HG03139 (cell line): ENCODE results near the gene ZNF600.
A peak's percentile ranks its signal among the peaks of the same experiment; 100 is the strongest.
"Not testable (repeated sequence)": the region's sequence is repeated elsewhere in the genome, so short reads cannot be mapped to it uniquely, and the experiment has no call there.

Experiments
- ATAC-seq: cut with Tn5 transposase; IDR thresholded peaks from one replicate; pipeline ENCODE4 v1.9.1; 2021; ENCODE audit not compliant: unreplicated experiment

Gene ZNF600

DNA sequence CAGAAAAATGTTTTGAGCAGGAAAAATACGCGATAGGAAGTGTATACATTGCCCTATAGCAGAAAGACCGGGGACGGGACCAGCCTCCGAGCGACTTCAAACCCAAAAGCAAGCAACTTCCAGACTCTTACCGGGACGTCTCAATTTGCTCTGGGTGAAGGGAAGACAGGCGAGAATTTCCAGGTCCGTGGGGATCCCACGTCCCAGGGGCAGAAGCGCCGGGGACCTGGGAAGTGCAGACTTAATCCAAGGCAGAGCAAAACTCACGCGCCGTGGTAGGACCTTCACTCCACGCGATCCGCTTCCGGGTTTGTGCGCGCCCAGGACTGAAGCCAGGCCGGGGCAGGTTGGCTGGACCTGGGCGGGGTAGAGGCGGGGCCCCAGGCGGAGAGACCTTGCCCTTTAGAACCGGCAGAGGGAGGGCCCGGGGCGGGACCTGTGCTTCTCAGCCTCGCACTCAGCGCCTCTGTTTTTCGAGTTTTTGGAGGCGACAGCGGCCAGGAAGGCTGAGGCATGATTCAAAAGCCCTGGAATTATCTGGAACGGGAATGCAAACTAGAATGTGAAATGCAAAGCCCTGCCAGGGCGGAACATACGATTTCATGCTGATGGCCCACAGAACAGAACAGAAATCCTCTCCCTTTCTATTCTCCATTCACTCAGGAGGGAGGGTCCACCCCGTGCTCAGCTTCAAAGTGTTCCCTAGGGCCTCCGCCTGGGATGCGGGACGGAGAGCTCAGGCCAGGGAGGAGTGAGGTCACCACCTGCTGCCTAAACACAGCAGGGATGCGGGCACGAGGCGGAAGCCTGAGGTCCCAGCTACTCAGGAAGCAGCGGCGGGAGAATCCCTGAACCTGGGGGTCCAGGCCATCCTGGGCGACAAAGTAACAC lies at the start of gene ZNF600:
ZNF600 (minus strand) TSS at position 328 of the 891 bp plus-strand sequence. CDS start 7,903 bp downstream, outside the sequence.
- ATAC-seq = peak; percentile 83

DNA sequence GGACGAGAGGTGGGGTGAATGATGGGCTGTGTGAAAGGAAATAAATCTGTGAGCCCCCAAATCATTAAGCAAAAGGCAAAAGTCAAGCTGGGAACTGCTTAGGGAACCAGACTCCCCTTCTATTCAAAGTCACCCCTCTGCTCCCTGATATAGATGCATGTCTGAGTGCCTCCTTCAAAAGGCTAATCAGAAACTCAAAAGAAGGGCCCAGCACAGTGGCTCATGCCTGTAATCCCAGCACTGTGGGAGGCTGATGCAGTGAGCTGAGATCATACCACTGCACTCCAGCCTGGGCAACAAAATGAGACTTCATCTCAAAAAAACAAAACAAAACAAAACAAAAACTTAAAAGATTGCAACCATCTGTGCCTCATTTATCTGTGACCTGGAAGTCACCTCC lies 47.7 kb upstream of the ZNF600 start:
- ATAC-seq = not testable (repeated sequence)

DNA sequence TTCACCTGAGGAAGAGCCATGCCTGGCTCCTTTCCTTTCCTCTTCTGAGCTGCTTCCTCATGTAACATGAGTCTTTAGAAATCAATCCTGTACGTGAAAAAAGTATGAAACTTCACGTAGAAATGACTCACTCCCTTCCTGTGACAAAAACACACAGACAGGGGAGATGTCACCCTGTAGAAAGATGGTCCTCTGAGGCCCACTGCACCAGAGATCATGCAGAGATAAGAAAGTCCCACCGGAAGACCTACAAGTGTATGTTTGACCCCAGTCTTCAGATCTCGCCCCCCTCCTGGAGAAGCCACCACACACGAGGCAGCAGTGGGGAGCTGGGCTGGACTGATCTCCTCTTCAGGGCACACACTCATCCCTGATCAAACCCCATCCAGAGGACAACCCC lies 47.0 kb upstream of the ZNF600 start:
- not testable (repeated sequence) for ATAC-seq

DNA sequence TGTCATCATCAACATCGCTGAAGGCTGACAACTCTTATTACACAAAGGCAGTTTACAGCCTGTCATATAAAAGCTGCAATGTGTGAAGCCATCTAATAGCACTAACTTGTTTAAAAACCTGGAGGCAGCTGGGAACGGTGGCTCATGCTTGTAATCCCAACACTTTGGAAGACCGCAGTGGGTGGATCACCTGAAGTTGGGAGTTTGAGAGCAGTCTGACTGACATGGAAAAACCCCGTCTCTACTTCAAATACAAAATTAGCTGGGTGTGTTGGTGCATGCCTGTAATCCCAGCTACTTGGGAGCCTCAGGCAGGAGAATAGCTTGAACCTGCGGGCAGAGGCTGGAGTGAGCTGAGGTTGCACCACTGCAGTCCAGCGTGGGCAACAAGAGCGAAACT lies 43.3 kb upstream of the ZNF600 start:
- not testable (repeated sequence) for ATAC-seq

DNA sequence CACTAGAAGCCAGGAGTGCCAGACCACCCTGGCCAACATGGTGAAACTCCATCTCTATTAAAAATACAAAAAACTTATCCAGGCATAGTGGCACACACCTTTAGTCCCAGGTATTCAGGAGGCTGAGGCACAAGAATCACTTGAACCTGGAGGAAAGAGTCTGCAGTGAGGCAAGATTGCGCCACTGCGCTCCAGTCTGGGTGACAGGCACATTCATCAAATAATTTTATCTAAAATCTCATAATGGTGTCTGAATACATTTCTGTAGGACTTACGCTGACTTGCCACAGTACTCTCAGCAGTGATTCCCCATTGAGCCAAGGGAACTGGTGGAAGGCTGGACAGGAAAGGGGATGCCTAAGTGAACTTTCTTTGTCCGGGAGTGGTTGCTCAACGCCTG lies 39.2 kb upstream of the ZNF600 start:
- no peak for ATAC-seq

DNA sequence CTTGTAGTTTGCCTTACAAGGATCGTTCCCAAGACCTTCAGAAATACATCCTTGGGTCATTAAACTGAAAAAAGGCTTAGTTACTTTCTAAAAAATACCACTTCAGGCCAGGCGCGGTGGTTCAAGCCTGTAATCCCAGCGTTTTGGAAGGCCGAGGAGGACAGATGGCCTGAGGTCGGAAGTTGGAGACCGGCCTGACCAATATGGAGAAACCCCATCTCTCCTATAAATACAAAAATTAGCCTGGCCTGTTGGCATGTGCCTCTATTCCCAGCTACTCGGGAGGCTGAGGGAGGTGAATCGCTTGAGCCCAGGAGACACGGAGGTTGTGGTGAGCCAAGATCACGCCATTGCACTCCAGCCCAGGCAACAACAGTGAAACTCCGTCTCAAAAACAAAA lies 37.1 kb upstream of the ZNF600 start:
- no peak for ATAC-seq

DNA sequence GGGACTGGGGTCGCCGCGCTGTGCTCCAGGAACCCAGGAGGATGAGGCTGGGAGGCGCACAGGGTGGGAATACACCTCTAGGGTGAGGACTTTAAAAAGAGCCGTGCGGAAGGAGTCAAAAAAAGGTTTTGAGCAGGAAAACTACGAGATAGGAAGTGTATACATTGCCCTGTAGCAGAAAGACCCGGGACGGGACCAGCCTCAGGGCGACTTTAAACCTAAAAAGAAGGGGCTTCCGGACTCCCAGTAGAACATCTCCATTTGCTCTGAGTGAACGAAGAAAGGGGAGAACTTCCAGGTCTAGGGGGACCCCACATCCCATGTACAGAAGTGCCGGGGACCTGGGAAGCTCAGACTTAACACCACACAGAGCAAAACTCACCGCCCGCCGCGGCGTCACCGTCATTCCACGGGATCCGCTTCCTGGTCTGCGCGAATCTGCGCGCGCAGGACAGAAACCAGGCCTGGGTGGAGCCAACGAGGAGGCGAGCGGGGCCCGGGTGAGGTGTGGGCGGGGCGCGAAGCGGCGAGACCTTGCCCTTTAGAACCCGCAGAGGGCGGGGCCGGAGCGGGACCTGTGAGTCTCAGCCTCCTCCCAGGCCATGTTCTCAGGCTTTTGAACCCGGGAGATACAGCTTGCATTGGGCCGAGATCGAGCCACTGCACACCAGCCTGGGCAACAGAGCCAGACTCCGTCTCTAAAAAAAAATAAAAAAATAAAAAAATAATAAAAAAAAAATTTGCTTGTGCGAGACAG lies 34.8 kb upstream of the ZNF600 start, which contains the start of gene ZNF28:
ZNF28 (minus strand) TSS at position 430 of the 757 bp plus-strand sequence. CDS start 3,675 bp downstream, outside the sequence.
- ATAC-seq = peak; percentile 90

DNA sequence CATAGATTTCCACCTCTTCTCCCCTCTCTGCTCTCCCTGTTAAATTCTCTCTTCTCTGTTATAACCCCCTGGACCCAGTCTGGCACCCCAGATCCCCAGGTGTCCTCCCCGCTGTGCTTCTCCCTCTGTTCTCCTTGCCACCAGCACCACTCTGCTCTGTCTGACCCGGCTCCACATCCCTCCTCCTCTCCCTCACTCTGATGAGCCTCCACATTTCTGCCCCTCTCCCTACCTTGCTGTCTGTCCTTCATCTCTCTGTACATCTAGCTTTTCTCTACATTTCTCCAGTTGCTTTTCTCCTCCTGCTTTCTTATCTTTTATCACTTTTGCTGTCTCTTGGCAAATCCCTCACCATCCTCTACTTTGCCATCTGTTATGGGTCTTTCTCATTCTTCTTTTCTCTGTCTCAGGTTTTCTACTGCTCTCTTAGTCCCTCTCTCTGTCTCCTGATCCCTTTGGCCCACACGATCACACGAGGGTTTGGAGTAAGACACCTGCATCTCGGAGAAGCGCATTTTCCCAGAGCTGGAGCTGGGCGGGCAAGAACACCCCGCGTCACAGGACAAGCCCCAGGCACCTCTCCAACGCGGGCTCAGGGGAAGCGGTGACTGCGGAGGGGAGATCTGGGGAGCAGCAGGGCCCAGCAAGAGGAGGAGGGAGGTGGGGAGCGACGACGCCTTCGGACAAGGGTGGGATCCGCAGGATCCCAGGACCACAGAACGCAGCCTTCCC lies 34.0 kb upstream of the ZNF600 start:
- not testable (repeated sequence) for ATAC-seq

DNA sequence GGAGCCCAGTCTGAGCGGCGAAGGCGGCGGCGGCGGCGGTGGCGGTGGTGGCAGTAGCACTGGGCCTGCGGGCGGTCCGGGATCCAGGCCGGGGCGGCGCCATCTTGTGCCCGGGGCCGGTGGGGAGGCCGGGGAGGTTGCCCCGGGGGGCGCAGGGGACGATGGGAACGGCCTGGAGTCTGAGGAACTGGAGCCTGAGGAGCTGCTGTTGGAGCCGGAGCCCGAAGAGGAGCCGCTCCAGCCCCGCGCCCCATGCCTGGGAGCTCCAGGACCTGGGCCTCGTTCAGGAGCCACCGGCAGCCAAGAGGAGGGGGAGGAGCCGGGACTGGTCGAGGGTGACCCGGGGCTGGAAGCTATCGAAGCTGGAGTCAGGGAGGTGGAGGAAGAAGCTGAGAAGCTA lies 23.2 kb upstream of the ZNF600 start:
- no peak for ATAC-seq

DNA sequence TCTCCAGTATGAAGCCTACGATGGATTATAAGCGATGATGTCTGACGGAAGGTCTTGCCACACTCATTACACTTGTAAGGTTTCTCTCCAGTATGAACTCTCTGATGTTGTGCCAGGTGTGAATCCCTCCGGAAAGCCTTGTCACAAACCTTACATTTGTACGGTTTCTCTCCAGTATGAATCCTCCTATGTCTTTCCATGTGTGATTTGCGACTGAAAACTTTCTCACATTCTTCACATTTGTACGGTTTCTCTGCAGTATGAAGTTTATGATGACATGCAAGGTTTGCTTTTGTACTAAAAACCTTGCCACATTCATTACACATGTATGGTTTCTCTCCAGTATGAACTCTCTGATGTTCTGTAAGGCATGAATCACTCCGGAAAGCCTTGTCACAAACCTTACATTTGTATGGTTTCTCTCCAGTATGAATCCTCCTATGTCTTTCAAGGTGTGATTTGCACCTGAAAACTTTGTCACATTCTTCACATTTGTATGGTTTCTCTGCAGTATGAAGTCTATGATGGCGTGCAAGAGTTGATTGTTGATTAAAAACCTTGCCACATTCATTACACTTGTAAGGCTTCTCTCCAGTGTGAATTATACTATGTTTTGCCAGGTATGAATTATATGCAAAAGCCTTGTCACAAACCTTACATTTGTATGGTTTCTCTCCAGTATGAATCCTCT lies 13.5 kb upstream of the ZNF600 start:
- not testable (repeated sequence) for ATAC-seq

DNA sequence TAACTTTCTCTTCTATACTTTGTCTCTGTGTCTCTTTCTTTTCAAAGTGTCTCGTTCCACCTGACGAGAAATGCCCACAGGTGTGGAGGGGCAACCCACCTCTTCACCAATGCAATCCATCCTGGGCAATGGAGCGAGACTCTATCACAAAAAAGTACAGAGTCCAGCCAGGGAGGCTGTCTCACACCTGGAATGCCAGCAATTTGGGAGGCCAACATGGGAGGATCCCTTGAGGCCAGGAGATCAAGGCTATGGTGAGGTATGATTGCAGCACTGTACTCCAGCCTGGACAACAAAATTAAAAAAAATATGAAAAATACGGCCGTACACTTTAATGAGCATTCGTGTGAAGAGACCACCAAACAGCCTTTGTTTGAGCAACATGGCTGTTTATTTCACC lies 2.8 kb upstream of the ZNF600 start:
- ATAC-seq = no peak

DNA sequence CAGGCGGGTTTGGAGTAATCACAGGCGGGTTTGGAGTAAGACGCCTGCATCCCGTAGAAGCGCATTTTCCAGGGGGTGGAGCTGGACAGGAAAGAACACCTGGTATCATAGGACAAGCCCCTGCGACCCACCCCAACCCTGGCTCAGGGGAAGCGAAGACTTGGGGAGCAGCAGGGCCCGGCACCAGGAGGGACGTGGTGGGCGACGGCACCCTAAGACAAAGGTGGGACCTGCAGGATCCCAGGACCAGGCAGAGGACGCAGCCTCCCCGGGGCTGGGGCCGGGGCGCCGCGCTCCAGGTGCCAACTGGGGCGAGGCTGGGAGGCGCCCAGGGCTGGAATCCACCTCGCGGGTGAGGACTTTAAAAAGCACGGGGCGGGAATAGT lies 520 bp downstream of the ZNF600 start:
- peak; percentile 26 for ATAC-seq

DNA sequence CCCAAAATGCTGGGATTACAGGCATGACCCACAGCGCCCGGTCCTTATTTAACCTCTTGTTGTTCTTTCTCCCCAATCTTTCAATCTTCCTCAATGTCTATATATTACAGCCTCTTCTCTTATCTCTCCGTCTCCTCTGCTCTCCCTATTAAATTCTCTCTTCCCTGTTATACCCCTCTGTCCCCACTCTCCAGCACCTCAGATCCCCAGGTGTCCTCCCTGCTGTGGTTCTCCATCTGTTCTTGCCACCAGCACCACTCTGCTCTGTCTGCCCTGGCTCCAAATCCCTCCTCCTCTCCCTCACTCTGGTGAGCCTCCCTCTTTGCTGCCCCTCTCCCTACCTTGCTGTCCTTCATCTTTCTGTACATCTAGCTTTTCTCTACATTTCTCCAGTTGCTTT lies 1.1 kb downstream of the ZNF600 start:
- no peak for ATAC-seq

DNA sequence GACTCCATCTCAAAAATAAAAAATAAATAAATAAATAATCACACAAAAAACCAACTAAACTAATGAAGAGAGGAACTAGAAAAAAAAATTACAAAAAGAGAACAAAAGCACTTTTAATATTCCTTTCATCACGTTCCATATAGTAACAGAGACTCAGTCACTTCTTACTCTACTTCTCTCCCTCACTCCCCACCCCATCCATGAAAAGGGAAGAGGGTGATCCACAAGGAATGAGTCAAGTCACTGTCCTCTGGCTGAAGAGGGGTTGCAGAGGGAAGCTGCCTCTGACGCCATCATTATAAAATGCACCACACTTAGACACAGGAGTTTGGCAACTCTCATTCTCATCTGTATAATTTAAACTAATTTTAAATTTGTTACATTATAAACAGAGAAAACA lies 3.7 kb downstream of the ZNF600 start:
- ATAC-seq = not testable (repeated sequence)

DNA sequence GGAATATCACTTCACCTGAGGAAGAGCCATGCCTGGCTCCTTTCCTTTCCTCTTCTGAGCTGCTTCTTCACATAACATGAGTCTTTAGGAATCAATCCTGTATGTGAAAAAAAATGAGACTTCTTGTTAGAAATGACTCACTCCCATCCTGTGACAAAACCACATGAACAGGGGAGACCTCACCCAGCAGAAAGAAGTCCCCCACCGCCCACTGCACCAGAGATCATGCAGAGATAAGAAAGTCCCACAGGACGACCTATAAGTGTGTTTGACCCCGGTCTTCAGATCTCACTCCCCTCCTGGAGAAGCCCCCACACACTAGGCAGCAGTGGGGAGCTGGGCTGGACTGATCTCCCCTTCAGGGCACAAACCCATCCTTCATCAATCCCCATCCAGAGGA lies 7.8 kb downstream of the ZNF600 start:
- no peak for ATAC-seq

DNA sequence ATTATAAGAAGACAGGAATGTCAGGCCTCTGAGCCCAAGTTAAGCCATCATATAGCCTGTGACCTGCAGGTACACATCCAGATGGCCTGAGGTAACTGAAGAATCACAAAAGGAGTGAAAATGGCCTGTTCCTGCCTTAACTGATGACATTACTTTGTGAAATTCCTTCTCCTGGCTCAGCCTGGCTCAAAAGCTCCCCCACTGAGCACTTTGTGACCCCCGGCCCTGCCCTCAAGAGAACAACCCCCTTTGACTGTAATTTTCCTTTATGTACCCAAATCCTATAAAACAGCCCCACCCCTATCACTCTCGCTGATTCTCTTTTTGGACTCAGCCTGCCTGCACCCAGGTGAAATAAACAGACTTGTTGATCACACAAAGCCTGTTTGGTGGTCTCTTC lies 30.1 kb downstream of the ZNF600 start:
- not testable (repeated sequence) for ATAC-seq

DNA sequence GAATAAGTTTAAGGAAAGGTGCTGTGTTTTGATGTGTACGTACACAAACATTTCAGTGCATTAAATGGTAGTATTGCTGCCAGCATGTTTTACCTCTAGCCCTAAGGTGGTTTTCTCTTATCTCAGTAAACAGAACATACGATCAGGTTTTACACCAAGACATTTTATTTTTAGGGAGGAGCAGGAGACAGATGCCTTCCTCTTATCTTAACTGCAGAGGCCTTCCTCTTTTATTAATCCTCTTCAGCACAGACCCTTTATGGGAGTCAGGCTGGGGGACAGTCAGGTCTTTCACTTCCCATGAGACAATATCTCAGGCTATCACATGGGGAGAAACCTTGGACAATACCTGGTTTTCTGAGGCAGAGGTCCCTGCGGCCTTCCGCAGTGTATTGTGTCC lies 36.8 kb downstream of the ZNF600 start:
- ATAC-seq = no peak

DNA sequence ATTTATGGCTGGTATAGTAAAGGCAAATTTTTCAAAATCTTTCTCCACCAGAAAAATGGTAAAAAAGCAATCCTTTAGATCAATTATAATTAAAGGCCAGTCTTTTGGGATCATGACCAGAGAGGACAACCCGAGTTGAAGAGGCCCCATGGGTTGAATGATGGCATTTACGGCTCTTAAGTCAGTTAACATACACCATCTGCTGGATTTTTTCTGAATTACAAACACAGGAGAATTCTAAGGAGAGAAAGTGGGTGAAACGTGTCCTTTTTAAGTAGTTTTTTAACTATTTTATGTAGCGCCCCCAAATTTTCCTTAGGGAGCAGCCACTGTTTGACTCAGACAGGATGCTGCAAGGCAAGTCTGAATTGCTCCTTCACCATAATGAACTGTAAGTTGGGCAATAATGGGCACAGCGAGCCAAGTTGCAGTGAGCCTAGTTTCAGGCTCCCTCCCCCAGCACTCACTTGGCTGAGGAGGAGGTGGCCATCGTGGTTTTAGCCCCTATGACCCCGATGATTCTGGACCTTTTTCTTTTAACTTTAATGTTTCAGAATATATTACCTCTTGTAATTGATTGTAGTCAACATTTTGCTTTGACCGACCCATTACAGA lies 38.1 kb downstream of the ZNF600 start:
- no peak for ATAC-seq

DNA sequence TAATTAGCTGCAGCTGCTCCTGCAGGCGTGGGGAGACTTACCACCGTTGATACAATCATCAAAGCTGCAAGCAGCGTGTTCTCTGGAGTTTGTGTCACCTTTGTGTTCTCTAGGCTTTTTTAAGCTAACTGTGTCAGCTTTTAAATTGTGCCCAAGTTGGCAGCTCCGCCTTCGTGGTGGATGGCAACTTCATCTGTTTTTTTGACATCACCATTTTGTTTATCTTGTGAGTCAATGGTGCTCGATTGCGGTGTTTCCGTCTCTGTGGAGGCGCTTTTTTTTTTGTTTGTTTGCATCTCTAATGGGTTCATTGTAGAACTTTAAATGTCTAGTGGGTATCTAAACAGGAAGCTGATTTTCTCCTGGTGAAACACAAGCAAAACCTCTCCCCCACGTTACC lies 40.7 kb downstream of the ZNF600 start:
- ATAC-seq = not testable (repeated sequence)

DNA sequence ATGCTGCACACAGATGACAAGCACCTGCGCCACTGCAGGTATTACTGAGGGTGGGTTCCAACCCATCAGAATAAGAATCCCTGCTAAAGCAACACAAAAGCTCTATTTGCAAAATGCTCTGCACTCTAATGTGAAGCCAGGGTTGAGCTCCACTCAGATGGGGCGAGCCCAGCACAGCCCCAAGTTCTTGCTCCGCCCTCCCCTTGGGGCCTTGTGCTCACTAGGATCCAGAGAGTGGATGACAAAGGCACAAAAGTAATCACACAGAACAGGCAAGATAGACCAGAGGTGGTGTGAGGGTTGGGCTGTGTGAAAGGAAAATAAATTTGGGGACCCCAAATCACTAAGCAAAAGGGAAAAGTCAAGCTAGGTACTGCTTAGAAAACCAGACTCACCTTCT lies 43.5 kb downstream of the ZNF600 start:
- no peak for ATAC-seq
